HG03064 (cell line): ENCODE data around the gene CACNG1.

Experiments used
- ATAC-seq: cut with Tn5 transposase; IDR thresholded peaks from one replicate; pipeline ENCODE4 v1.9.1; 2021; ENCODE audit warnings: low read depth; ENCODE audit not compliant: unreplicated experiment

The CACNG1 gene

DNA sequence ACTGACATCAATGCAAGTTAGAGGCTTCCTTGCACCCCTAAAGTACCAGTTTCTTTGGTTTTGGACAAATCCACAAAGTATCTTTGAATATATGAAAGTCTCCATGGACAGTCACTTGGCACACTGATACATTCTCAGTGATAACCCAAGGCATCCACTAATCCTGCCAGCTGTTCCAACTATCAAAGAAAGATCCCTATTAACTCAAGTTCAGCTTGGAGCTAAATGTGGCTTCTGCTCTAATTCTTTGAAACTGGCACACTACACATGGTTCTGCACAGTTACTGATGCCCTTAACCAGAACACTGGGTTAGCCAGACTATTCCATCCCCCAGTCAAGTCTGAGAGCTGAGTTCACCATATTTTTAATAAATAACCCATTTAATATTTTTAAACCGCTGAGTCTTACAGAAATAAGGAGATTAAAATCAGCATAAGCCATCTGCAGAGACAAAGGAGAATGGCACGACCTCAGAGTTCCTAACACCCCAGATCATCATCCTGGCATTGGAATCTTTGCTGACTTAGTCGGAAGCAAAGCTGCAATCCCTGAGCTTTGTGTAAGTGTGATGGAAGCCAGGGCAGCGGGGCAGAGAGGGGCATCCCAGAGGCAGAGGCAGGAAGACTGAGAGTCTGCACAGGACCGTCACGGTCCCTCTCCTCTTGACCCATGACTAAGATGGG, 6.3 kb downstream of the CACNG1 start:
- ATAC-seq, result no peak

DNA sequence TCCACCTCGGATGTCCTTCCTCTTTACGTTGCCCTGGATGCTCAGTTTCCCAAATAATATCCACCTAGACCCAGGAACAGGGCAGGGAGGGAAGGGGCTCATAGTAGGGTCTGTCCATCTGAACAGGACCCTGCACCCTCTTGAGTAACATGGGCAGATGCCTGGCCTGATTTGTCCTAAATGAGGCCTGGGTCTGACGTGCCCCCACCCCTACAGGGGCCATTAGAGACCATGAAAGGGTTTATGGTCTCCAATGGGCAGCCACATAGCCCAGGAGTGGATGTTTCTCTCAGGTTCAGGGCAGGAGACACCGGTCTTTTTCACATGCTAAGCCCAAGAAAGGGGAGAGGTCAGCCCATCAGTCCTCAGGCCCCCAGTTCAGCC, 6.8 kb downstream of the CACNG1 start:
- ATAC-seq, result no peak

DNA sequence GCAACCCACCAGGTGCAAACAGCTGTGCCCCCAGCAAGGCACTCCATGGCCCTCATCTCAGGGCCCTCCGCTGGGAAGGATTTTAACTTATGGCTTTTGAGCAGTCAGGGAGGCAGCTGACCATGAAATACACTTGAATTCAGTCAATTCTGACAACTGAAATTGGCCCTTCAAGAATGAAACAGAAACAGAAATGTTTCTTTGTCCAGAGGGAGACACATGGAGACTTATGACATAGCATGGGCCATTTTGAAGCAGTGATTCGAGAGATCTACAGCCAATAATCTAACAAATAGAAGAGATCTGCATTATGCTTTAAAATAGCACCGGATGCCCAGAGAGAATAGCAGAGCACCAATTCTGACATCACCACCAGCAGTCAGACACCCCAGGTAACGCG, 7.5 kb downstream of the CACNG1 start:
- ATAC-seq, result no peak

DNA sequence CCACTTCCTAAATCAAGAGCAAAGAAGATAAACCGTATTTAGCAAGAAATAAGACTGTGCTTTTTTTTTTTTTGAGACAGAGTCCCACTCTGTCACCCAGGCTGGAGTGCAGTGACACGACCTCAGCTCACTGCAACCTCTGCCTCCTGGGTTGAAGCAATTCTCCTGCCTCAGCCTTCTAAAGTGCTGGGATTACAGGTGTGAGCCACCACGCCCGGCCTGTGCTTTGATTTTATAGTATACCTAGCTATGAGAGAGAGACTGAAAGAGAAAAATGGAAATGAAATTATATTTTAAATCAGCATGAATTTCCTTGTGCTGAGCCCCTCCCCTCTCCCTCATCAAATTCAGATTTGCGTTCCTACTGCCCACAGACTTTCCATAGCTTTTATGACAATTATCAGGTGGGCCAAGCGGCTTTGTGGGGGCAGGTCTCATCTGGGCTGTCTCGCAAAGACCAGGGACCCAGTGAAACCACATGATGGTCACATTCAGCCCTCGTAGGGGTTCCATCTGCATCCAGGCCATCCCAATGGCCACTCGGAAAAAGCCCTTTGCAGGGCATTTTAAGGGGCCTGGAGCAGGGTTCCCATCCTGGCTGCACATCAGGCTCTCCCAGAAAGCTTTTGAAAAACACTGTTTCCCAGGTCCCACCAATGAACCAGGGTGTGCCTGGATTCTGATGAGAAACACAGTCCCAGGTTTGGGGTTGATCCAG, 8.5 kb downstream of the CACNG1 start:
- ATAC-seq, result no peak

DNA sequence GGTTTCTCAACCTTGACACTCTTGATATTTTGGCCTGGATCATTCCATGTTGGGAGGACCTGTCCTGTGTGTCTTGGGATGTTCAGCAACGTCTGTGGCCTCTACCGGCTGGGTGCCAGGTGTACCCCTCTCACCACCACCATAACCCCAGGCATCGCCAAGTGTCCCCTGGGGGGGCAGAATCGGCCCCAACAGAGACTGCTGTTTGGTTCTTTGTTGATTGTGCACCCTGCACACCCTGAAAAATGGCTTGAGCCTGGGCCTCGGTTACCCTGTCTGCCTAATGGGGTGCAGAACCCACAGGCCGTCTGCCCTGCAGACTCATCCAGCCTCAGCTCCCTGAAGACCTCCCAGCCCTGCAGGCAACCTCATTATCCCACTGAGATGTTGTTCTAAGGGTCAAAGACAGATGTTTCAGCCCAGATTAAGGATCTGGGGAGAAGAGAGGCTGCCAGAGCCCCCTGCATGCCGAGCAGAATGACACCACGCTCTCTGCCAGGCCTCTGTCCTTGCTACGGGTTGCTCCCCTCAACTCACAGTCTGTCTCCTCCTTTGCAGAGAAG, 9.2 kb downstream of the CACNG1 start:
- ATAC-seq, result no peak

DNA sequence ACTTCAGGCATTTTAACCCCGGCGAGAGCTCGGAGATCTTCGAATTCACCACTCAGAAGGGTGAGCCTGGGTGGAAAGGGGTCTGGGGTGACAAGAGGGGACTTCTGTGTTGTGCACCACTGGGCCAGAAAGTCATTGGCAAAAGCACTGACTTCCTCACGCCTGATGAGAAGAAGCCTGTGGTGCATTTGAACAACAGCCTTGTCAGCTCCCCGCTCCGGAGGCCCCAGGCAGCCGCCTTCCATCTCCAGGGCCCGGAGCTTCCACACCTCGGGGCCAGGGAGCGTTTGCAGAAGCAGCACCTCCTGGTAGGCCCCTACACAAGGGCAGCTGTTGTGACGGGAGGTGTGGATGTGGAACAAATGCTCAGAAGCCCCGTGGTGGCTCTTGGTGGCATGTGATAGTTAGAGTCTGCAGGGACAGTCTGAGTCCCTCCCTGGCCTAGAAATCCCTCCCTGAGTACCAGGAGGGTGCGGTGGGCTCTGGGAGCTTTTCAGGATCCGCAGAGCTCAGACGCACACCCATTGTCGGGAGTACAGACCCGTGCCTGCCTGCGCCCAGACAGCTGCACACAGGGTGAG, 9.7 kb downstream of the CACNG1 start:
- ATAC-seq, result no peak

DNA sequence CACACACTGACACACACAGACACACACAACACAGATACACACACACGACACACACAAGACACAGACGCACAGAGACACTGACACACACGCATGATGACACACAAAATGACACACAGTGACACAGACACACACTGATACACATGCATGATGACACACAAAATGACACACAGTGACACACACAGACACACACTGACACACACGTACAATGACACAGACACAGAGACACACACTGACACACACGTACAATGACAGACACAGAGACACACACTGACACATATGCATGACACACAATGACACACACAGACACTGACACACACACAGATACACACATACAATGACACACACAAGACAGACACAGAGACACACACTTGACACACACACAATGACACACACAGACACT, 10.3 kb downstream of the CACNG1 start:
- no peak for ATAC-seq

DNA sequence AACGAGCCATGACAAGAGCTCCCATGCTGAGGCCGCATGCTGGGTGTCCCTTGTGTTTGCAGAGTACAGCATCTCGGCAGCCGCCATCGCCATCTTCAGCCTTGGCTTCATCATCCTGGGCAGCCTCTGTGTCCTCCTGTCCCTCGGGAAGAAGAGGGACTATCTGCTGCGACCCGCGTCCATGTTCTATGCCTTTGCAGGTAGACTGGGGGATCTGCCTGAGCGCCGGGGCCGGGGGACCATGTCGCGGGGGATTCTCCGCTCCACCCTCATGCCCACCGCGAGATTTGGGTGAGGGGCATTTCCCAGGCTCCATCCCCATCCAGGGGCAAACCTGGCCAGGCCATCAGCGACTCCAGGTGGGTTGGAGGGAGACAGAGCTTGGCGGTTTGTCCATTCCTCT, 10.7 kb downstream of the CACNG1 start:
- no peak for ATAC-seq

DNA sequence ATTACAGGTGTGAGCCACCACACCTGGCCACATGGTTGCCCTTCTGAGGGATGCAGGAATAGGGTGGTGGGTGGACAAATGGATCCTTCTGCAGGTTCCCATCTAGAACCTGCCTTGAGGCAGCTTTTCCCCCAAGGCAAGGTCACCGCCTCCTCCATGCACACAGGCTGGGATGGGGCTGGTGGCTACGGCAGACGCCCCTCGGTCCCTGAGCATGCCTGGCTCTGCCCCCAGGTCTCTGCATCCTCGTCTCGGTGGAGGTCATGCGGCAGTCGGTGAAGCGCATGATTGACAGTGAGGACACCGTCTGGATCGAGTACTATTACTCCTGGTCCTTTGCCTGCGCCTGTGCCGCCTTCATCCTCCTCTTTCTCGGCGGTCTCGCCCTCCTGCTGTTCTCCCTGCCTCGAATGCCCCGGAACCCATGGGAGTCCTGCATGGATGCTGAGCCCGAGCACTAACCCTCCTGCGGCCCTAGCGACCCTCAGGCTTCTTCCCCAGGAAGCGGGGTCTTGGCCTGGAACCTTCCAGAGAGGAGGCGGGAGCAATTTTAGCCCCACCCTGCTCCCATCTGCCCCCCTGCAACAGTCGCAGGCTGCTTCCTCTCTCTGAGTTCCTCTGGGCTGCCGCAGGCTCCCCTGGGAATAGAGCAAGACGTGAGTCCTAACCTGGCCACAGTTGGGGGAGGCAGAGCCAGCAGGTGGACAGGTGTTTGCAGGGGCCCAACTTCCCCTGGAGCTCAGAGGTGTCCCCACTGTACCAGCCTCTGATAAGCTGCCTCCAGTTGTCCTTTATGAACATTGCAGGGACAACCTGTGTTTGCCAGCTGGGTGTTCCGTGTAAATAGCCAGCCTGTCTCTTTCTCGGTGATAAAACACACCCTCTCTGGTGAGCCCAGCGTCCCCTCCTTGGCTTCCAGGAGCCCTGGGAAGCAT, 11.7 kb downstream of the CACNG1 start:
- ATAC-seq, result no peak

DNA sequence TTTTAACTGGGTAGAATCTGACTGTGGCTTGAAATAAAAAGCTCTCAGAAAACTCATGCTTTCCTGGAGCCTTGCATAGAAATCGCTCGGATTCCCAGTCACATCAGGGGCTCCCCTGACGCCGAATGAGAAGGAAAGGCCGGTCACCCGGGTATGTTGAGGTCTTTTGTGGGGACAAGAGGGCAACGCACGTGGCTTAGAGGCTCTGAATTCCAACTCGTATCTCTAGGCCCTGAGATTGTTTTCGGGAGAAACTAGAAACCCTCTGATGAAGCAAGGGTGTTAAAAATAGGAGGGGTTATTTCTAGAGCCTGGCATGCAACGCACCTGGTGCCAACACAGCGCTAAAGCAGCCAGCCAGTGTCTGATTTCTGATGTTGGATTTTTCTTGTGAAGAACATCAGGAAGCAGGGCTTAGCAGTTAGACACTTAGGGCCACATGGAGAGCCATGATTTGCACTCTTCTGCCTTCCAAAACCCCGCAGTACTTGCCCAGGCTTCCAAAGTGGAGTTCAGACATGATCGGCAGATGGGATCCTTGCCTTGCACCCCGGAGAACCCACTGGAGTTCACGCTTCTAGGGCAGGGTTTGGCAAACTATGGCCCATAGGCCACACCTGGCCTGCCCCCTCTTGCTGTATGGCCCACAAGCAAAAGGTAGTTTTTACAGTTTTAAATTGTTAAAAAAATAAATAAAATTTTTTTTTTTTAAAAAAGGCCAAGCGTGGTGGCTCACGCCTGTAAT, 12.6 kb downstream of the CACNG1 start:
- ATAC-seq, result no peak

DNA sequence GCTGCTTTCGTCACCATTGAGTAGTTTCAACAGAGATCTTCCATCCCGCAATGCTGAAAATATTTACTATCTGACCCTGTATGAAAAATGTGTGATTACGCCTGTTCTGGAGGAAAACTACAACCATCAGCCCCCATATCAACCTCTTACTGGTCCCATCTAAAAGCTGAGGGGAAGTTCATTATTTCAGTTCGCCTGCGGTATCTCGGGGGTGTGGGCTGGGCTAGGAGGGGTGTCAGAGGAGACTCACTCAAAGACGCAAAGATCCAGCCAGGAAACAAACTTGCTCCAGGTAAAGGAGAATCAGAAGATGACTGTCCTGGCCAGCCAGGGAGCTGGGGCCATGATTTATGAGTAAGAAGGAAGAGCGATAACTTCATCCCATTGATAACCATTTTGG, 13.7 kb downstream of the CACNG1 start:
- no peak for ATAC-seq

DNA sequence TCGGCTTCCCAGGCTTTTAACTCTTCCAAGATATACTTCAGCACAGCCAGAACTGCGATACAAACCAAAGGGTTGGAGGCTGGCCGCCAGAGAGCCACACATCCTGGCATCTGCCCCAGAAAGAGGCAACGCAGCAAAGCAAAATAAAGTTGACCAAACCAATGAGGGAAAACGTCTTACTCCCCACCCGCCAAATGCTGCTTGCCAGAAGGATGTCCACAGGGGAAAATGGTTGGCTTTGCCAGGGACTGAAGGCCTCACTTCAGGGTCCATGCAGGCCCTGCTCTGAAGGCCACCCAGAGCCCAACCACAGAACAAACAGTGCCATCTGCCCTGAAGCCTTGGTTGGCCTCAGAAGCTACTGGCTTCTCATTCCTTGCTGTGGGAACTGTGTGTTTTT, 15.0 kb downstream of the CACNG1 start:
- no peak for ATAC-seq

DNA sequence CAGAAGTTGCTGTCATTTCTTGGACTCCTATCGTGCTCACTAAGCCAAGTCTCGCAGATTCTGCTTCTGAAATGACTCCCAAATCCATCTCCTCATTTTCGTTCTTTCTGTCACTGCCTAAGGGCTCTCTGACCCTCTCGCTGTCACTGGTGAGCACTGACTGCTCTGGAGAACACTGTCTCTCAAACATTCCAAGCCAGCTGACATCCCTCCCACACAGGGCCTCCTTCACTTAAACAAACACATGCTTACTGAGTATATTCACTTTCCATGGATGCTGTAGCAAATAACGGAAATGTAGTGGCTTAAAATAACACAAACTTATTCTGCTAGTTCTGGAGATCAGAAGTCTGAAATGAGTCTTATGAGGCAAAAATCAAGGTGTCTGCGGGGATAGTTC, 18.8 kb downstream of the CACNG1 start:
- no peak for ATAC-seq

DNA sequence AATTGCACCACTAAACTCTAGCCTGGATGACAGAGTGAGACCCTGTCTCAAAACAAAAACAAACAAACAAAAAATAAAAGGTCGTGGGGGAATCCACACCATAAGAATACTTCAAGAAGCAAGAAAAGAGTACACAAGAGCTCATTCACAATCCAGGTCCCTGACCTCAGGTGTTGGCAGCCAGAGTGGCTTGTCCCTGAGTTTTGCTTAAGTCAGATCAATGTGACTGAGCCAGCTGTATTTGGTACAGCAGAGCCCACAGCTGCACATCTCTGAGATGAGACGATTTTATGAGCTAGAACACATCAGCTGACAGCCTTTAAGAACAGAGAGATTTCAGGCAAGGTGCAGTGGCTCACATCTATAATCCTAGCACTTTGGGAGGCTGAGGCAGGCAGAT, 22.4 kb downstream of the CACNG1 start:
- ATAC-seq, result no peak

DNA sequence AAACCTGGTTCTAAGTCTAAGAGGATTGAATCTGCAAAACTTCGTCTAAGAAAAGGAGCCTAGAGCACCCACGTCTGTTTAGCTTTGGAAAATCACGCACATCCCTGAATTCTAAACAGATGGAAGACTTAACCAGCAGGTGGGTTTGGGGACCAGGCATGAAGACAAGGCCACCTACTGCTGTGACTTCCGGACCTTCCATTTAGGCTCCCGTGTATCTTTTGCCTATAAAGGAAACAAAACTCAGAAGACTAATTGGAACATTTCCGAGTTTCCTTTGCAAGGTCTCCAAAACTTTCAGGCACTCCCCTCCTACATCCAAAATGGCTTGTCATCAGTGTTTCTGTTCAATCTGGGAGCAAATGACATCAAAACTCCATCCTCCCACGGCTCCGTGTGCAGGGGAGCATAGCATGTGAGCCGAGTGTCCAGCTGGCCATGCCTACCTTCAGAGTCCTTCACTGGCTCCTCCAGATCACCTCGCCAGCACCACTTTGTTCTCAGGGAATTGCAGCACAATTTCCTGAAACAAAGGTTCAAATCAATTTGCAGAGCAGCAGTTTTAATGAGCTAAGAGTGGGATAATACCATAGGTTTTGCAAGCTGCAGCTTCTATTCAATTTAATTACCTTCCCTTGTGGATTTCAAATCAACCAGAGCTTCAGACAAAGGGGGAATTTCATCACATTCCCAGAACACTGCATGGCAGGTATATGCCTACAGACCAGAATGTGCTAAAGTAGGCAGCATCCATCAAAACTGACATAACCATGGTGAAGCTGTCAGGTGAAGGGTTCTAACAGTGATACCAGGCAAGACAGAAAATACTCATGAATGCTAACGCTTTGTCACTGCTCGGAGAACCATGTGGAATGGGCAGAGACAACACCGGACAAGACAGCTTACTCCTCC, 23.5 kb downstream of the CACNG1 start:
- no peak for ATAC-seq

DNA sequence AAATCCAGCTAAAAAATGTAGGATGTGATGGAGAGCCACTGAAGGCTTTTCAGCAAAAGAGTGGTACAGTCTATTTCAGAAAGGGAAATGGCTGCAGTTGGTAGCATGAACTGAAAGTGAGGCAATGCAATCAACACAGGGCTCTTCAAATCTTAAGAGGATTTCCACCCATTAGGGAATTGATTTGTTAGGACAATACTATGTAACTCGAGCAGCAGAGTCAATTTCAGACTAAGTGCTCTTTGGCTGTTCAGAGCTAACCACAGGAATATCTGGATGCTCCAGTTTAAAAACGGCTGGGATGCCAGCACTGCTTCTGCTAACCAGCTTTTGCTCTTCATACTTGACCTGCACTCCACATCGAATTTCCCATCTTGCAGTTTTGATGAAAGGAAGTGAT, 24.6 kb downstream of the CACNG1 start:
- no peak for ATAC-seq

DNA sequence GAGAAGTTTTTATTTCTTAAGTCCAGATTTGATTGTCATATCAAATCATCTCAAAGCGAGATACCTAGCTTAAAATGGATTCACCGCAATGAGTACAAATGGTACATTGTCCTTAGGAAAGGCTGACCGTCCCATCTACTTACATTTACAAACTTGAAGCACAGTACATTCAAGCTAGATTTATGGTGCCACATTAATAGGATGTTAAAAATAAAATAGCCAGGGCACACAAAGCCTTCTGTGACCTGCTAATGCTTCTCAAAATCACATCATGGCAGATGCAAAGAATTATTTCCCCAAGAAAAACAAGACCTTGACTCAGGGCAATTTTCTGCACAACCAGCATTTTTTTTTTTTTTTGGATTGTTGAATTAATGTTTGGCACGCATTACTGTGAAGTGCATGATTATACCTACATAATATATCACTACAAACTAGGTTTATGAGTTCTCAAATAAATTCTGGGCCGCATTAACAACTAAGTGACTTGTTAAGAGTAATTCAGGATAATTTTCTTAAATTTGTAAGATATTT, 25.3 kb downstream of the CACNG1 start:
- no peak for ATAC-seq

DNA sequence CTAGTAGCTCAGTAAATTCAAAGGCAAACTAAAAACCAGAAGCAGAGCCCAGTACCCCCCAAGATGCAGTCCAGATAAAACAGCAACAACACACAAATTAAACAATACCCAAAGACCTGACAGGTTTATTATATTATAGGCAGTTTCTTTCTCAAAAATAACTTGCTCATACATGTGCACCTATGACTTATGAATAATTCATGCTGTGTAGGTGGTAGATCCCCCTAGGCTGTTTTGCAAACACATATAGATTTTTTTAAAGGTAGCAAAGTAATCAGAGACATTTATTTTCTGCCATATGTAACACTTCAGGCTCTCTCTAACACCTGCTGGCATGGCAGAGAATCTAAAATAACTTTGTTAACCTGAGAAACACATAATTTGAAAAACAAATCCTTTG, 27.2 kb downstream of the CACNG1 start:
- no peak for ATAC-seq

DNA sequence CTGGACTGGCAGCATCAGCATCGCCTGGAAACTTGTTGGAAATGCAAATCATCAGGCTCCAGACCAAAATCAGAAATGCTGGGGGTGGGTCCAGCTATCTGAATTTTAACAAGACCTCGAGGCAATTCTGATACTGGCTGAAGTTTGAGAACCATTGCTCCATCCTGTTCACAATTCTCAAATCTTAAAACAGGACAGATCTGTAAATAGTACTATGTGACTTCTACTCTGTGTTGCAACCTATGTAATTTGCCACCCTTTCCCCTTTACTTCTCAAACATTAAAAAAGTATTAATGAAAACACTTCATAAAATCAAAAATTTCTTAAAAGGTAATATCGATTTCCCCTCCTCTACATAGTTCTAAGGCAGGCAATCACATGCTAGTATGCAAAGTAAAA, 28.5 kb downstream of the CACNG1 start:
- ATAC-seq, result no peak
